HG03442 (cell line): ENCODE data around the gene CNGB1.
"Not testable (repeated sequence)": the region's sequence is repeated elsewhere in the genome, so short reads cannot be mapped to it uniquely, and the experiment has no call there.

Experiments
- ATAC-seq: cut with Tn5 transposase; IDR thresholded peaks from one replicate; pipeline ENCODE4 v1.9.1; 2021; ENCODE audit warnings: mild to moderate bottlenecking, moderate library complexity; ENCODE audit not compliant: unreplicated experiment

Gene CNGB1

DNA sequence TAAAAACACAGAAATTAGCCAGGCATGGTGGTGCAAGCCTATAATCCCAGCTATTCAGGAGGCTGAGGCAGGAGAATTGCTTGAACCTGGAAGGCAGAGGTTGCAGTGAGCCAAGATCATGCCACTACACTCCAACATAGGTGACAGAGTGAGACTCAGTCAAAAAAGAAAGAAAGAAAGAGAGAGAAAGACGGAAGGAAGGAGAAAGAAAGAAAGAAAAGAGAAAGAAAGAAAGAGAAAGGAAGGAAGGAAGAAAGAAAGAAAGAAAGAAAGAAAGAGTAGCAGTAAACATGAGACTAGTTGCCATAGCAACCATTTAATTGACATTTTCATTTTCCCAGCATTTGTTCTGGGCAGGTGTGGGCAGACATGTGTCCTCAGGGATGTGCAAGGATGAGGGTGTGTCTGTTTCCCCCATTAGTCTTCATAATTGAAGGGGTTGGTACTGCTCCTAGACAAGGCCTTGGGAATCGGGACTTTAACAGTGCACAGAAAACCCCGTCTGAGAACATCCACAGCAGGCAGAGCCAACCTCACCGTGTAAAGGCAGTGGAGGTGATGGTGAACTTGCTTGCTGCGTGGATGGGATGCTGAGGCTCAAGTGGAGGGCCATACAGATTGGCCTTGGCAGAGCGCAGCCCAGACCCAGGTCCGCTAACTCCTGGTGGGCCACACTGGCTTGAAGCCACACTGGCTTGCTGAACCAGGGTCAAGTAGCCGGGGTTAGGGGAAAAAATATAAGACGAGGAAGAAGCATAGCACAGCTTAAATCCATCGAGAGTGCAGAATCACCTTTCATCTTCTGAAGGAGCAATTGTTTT, 133.4 kb downstream of the CNGB1 start:
- no peak for ATAC-seq

DNA sequence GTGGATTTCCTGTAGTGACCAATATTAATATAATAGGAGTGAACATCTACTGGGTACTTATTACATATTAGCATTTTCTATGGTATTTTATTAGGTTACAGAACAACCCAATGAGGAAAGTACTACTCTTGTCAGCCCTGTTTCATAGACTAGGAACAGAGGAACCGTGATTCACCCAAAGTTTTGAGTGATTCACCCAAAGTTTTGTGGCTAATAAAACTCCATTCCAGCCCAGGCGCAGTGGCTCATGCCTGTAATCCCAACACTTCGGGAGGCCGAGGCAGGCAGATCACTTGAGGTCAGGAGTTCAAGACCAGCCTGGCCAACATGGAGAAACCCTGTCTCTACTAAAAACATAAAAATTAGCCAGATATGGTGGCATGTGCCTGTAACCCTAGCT, 135.5 kb downstream of the CNGB1 start:
- ATAC-seq: not testable (repeated sequence)

DNA sequence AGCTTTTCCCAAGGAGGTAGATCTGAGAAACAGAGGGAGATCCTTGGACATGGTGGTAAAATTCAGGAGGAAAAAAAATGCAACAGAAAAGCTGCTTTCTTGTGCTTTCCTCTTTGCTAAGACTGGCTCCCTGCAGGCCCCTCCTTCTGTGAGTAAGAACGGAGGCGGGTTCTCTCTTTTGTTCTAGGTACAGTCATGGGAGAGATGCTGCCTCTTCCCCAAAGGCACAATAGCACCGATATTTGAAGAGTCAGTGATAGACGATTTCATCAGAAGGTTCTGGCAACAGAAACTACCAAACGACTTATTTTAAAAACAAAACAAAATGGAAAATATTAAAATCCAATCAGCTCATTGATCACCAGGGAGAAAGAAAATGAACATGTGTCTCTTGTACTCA, 136.0 kb downstream of the CNGB1 start:
- ATAC-seq: no peak
